GM12878 (cell line): ENCODE measurements around the gene CTNNA2. TPM values are rescaled to one million over a fixed set of nuclear protein-coding genes. Genes with fewer than 3 reads are reported as not detected.
A peak's percentile ranks its signal among the peaks of the same experiment; 100 is the strongest.

Experiments used
- BRCA1 ChIP-seq: IDR thresholded peaks from 2 replicates; pipeline ENCODE4 v1.6.1; 2011; ENCODE audit warnings: low read depth, low read length, improper control_type of control experiment
- CBX3 ChIP-seq: fragments of 200-600 bp; sonication (generic); IDR thresholded peaks from 2 replicates; pipeline ENCODE4 v1.6.1; 2016; ENCODE audit warnings: low read depth, borderline replicate concordance
- CHD2 ChIP-seq: IDR thresholded peaks from 2 replicates; pipeline ENCODE4 v1.6.1; 2011; ENCODE audit warnings: low read depth, low read length, improper control_type of control experiment, borderline replicate concordance
- CREM ChIP-seq: IDR thresholded peaks from 2 replicates; pipeline ENCODE4 v1.6.1; 2014; ENCODE audit warnings: antibody characterized with exemption, low read depth
- DPF2 ChIP-seq: fragments of 450-650 bp; IDR thresholded peaks from 2 replicates; pipeline ENCODE4 v1.6.1; 2017; ENCODE audit warnings: mild to moderate bottlenecking
- E4F1 ChIP-seq: fragments of 450-650 bp; IDR thresholded peaks from 2 replicates; pipeline ENCODE4 v1.6.1; 2018; ENCODE audit warnings: borderline replicate concordance, mild to moderate bottlenecking; ENCODE audit not compliant: partially characterized antibody
- EGR1 ChIP-seq, 2 experiments: IDR thresholded peaks; 1 replicate in 1 of 2; 2 replicates in 1 of 2; pipeline ENCODE4 v1.6.1; 2011 to 2012; ENCODE audit warnings: low read depth in 2 of 2, low read length in 2 of 2, borderline replicate concordance in 1 of 2, mild to moderate bottlenecking in 1 of 2, moderate library complexity in 1 of 2
- EP300 ChIP-seq, 2 experiments: fragments of 150-350 bp in 1 of 2; IDR thresholded peaks; 2 replicates each; pipeline ENCODE4 v1.6.1; 2011 to 2012; ENCODE audit warnings: low read depth in 2 of 2, low read length in 2 of 2, borderline replicate concordance in 1 of 2, improper control_type of control experiment in 1 of 2, inconsistent platforms in 1 of 2; ENCODE audit not compliant: control insufficient read depth in 1 of 2
- EZH2 ChIP-seq: IDR thresholded peaks from 2 replicates; pipeline ENCODE4 v1.6.1; 2012; ENCODE audit warnings: low read depth, mild to moderate bottlenecking, control low read depth, inconsistent platforms, low read length, borderline replicate concordance; ENCODE audit not compliant: control insufficient read depth
- FOXM1 ChIP-seq: IDR thresholded peaks from 2 replicates; pipeline ENCODE4 v1.6.1; 2012; ENCODE audit warnings: low read depth, mild to moderate bottlenecking, inconsistent platforms, low read length, moderate library complexity
- GABPA ChIP-seq: IDR thresholded peaks from 2 replicates; pipeline ENCODE4 v1.6.1; 2014; ENCODE audit warnings: antibody characterized with exemption, low read depth, mild to moderate bottlenecking, inconsistent platforms
- GATAD2B ChIP-seq: fragments of 450-650 bp; conservative IDR thresholded peaks from 2 replicates; pipeline ENCODE4 v1.6.1; 2017; ENCODE audit warnings: low read depth, mild to moderate bottlenecking, moderate library complexity
- KAT2A ChIP-seq: conservative IDR thresholded peaks from 2 replicates; pipeline ENCODE4 v1.6.1; 2011; ENCODE audit warnings: low read depth, low read length; ENCODE audit not compliant: control insufficient read depth
- MEF2B ChIP-seq: fragments of 450-650 bp; IDR thresholded peaks from 2 replicates; pipeline ENCODE4 v1.6.1; 2018; ENCODE audit warnings: mild to moderate bottlenecking, moderate library complexity; ENCODE audit not compliant: partially characterized antibody, poor library complexity, severe bottlenecking
- NFIC ChIP-seq: IDR thresholded peaks from 2 replicates; pipeline ENCODE4 v1.6.1; 2012; ENCODE audit warnings: low read depth, mild to moderate bottlenecking, inconsistent platforms, low read length, moderate library complexity
- PKNOX1 ChIP-seq: fragments of 450-650 bp; IDR thresholded peaks from 2 replicates; pipeline ENCODE4 v1.6.1; 2016; ENCODE audit warnings: mild to moderate bottlenecking
- PRDM15 ChIP-seq: fragments of 450-650 bp; formaldehyde crosslinking; IDR thresholded peaks from 2 replicates; pipeline ENCODE4 v1.4.0; 2020; ENCODE audit warnings: mild to moderate bottlenecking, moderate library complexity
- RAD51 ChIP-seq: fragments of 450-650 bp; IDR thresholded peaks from 2 replicates; pipeline ENCODE4 v1.6.1; 2016; ENCODE audit warnings: moderate library complexity, mild to moderate bottlenecking, inconsistent platforms
- RUNX3 ChIP-seq: IDR thresholded peaks from 2 replicates; pipeline ENCODE4 v1.6.1; 2012; ENCODE audit warnings: low read length, inconsistent platforms
- SIX5 ChIP-seq: IDR thresholded peaks from 2 replicates; pipeline ENCODE4 v1.6.1; 2011; ENCODE audit warnings: mild to moderate bottlenecking, low read depth, low read length, moderate library complexity; ENCODE audit not compliant: severe bottlenecking
- SMAD1 ChIP-seq: fragments of 450-650 bp; IDR thresholded peaks from 2 replicates; pipeline ENCODE4 v1.6.1; 2018; ENCODE audit warnings: mild to moderate bottlenecking, low read depth; ENCODE audit not compliant: partially characterized antibody
- SUZ12 ChIP-seq: fragments of 200-600 bp; sonication (generic); IDR thresholded peaks from one replicate; pipeline ENCODE4 v1.6.1; 2018; ENCODE audit warnings: antibody characterized with exemption, mild to moderate bottlenecking; ENCODE audit not compliant: unreplicated experiment
- WRNIP1 ChIP-seq: IDR thresholded peaks from 2 replicates; pipeline ENCODE4 v1.6.1; 2011; ENCODE audit warnings: low read depth, low read length, improper control_type of control experiment, borderline replicate concordance
- ZNF24 ChIP-seq: fragments of 450-650 bp; IDR thresholded peaks from 2 replicates; pipeline ENCODE4 v1.6.1; 2017; ENCODE audit warnings: antibody characterized with exemption, mild to moderate bottlenecking
- ZNF384 ChIP-seq: IDR thresholded peaks from 2 replicates; pipeline ENCODE4 v1.6.1; 2012; ENCODE audit warnings: low read depth, mild to moderate bottlenecking, low read length, improper control_type of control experiment, borderline replicate concordance
- polyA plus RNA-seq, 11 experiments: library from polyadenylated mRNA; depleted of rRNA in 4 of 11; unstranded in 6 of 11; stranded (reverse) in 5 of 11; fragments of >200 nt; fragmentation: Nextera tagmentation in 4 of 11; fragmentation: Illumina TruSeq in 1 of 11; extraction: Ambion mirVana in 4 of 11; extraction: Trizol in 1 of 11; gene quantifications; 1 replicate in 1 of 11; 2 replicates in 10 of 11; pipeline versions ENCODE4 v1.2.1 to v1.2.3, GENCODE V29; 2011 to 2016; ENCODE audit warnings: inconsistent platforms in 2 of 11, missing spikeins in 2 of 11, low read depth in 1 of 11
- total RNA-seq, 4 experiments: library from RNA; depleted of rRNA in 3 of 4; stranded (reverse); fragments of >200 nt in 3 of 4; fragmentation: Illumina TruSeq in 1 of 4; extraction: Trizol in 1 of 4; gene quantifications; 2 replicates each; pipeline versions ENCODE4 v1.2.1 to v1.2.3, GENCODE V29; 2013 to 2021

The CTNNA2 gene
- total and polyA plus RNA-seq, 10 of the 15 experiments (the other 5 are each of a cell fraction or from before 2014, with no cell fraction given) = 2.4 to 36.2 (median 6.6) TPM

GRCh38 chr2:80475970-80476369 lies 963.1 kb downstream of the CTNNA2 start (continued):
- TF ChIP-seq E4F1 = no peak
- no peak for TF ChIP-seq NFIC
- no peak for TF ChIP-seq CBX3
- TF ChIP-seq FOXM1 = no peak
- TF ChIP-seq GABPA = no peak
- TF ChIP-seq KAT2A = no peak
- TF ChIP-seq EP300 (IDR thresholded peaks at IDR 0.05; ENCODE audit: borderline replicate concordance in 1 of 2, control insufficient read depth in 1 of 2, low read depth in 2 of 2, low read length in 2 of 2) = peak in 1 of 2 experiments; percentile 31; a peak in 1 of 4 replicates
- no peak for TF ChIP-seq CREM
- TF ChIP-seq SIX5 = no peak
- TF ChIP-seq SUZ12 = no peak
- peak; percentile 34; the same call in 1 of the 2 replicates for TF ChIP-seq CHD2
- TF ChIP-seq DPF2 = 0 out of 2 replicates have a peak, but pooled peaks have one; percentile 1
- TF ChIP-seq EGR1 (IDR thresholded peaks at IDR 0.05; ENCODE audit: borderline replicate concordance in 1 of 2, low read depth in 2 of 2, low read length in 2 of 2) = no peak
- TF ChIP-seq RUNX3 = no peak
- TF ChIP-seq ZNF384 = no peak; the same call in 1 of the 2 replicates
- no peak for TF ChIP-seq RAD51
- TF ChIP-seq MEF2B = peak; percentile 28
- TF ChIP-seq ZNF24 = no peak
- TF ChIP-seq PKNOX1 = peak; percentile 38; the same call in 1 of the 2 replicates
- no peak for TF ChIP-seq EZH2
- TF ChIP-seq PRDM15 (CRISPR knock-in tag) = no peak
- no peak for TF ChIP-seq BRCA1
- no peak; the same call in 1 of the 2 replicates for TF ChIP-seq GATAD2B
- no peak for TF ChIP-seq WRNIP1
- TF ChIP-seq SMAD1 = peak; percentile 10
- TF ChIP-seq, all 136 proteins: peak for 10
